A673 (cell line): ENCODE measurements around the gene ISY1. TPM values are rescaled to one million over a fixed set of nuclear protein-coding genes. Genes with fewer than 3 reads are reported as not detected.

Experiments used
- Bru-seq: library from RNA; stranded (reverse); fragments of 400-500 nt; gene quantifications from one replicate; lab custom pipeline; 2021; lab: Mats Ljungman, UMichigan
- BruChase-seq, 2 experiments: library from RNA; stranded (reverse); fragments of 400-500 nt; gene quantifications; one replicate each; lab custom pipeline; 2021; lab: Mats Ljungman, UMichigan
- BruUV-seq: library from RNA; stranded (reverse); fragments of 400-500 nt; replicated peaks from 2 replicates; lab custom pipeline; 2021; lab: Mats Ljungman, UMichigan
- CTCF ChIA-PET: fragments of 300-600 bp; sonication (Branson Sonifier 250); formaldehyde crosslinking; loops from one replicate; lab custom pipeline; 2022; ENCODE audit warnings: antibody characterized with exemption; lab: Charles Lee
- POLR2A ChIA-PET: fragments of 300-600 bp; sonication (Branson Sonifier 250); formaldehyde crosslinking; loops from one replicate; lab custom pipeline; 2022; ENCODE audit warnings: antibody characterized with exemption; ENCODE audit not compliant: low non-redundant PET; lab: Charles Lee
- DNase-seq: peaks from one replicate; pipeline ENCODE4 v3.0.0-alpha.2; 2015; ENCODE audit warnings: low spot score
- H3K27ac ChIP-seq: fragments of 200-600 bp; sonication (generic); 2 replicates; pipeline ENCODE4 v1.5.1; 2016; ENCODE audit warnings: mixed run types, low read depth, mild to moderate bottlenecking, mixed read lengths, antibody characterized with exemption, low read length; ENCODE audit not compliant: poor library complexity, severe bottlenecking
- H3K27me3 ChIP-seq: fragments of 200-600 bp; sonication (generic); replicated peaks from 2 replicates; pipeline ENCODE4 v1.6.1; 2017; ENCODE audit warnings: mixed run types, low read depth, mild to moderate bottlenecking, mixed read lengths, antibody characterized with exemption, low read length; ENCODE audit not compliant: insufficient read depth, poor library complexity
- H3K36me3 ChIP-seq: fragments of 200-600 bp; sonication (generic); 2 replicates; pipeline ENCODE4 v1.6.1; 2016; ENCODE audit warnings: mixed run types, mild to moderate bottlenecking, mixed read lengths, antibody characterized with exemption, low read length; ENCODE audit not compliant: insufficient read depth, poor library complexity, severe bottlenecking
- H3K4me1 ChIP-seq: fragments of 200-600 bp; sonication (generic); 2 replicates; pipeline ENCODE4 v1.6.1; 2017; ENCODE audit warnings: mixed run types, mild to moderate bottlenecking, mixed read lengths, antibody characterized with exemption, low read length; ENCODE audit not compliant: insufficient read depth, poor library complexity, severe bottlenecking
- H3K4me3 ChIP-seq: fragments of 200-600 bp; sonication (generic); 2 replicates; pipeline ENCODE4 v1.5.1; 2016; ENCODE audit warnings: low read depth, mixed run types, mild to moderate bottlenecking, mixed read lengths, low read length; ENCODE audit not compliant: poor library complexity, severe bottlenecking
- H3K9me3 ChIP-seq: fragments of 200-600 bp; sonication (generic); 2 replicates; pipeline ENCODE4 v1.6.1; 2016; ENCODE audit warnings: mixed run types, low read depth, mild to moderate bottlenecking, mixed read lengths, antibody characterized with exemption, low read length; ENCODE audit not compliant: poor library complexity, severe bottlenecking
- EZH2 ChIP-seq: fragments of 200-600 bp; sonication (generic); IDR thresholded peaks from 2 replicates; pipeline ENCODE4 v1.6.1; 2017; ENCODE audit warnings: borderline replicate concordance, low read depth, mild to moderate bottlenecking, mixed read lengths, antibody characterized with exemption, low read length; ENCODE audit not compliant: poor library complexity, severe bottlenecking
- intact Hi-C: fragments of 100-400 bp; cut with micrococcal nuclease; formaldehyde crosslinking; loops from one replicate; pipeline ENCODE4 v1.10.0; 2022; ENCODE audit not compliant: unreplicated experiment
- long read RNA-seq: library from polyadenylated mRNA; stranded (forward); transcript quantifications from one replicate; pipeline ENCODE4 v2.0.0, GENCODE V29; 2022
- total RNA-seq: library from RNA; stranded (reverse); gene quantifications from 2 replicates; pipeline ENCODE4 v1.2.3, GENCODE V29; 2021
- TF ChIP-seq, protein P1 (sequence below): fragments of 300-800, 200-600 bp; sonication (generic); conservative IDR thresholded peaks from 2 replicates; pipeline ENCODE4 v1.5.1; 2017; ENCODE audit warnings: low read depth, mild to moderate bottlenecking, antibody characterized with exemption, low read length, moderate library complexity, mixed read lengths

ISY1 gene
- 46.2 and 49.8 TPM in 2 replicates for total RNA-seq
- Bru-seq, nascent RNA, result percentile 69 among the genes with signal in this experiment
- percentile 84 among the genes with signal in this experiment for BruChase-seq, experiment 1, labeled RNA remaining after a 2-hour chase
- percentile 92 among the genes with signal in this experiment for BruChase-seq, experiment 2, labeled RNA remaining after a 6-hour chase
- long read RNA-seq, transcript ISY1-203 (11 exons, 3,842 nt), result major isoform, 84 of 93 reads
- long read RNA-seq, transcript ISY1-202 (11 exons, 988 nt), result minor isoform, 5 of 93 reads
- long read RNA-seq, partial matches to known transcripts, result 0 of 93 reads
- long read RNA-seq, other reads (novel, unspliced or antisense), result 1 of 93 reads

DNA sequence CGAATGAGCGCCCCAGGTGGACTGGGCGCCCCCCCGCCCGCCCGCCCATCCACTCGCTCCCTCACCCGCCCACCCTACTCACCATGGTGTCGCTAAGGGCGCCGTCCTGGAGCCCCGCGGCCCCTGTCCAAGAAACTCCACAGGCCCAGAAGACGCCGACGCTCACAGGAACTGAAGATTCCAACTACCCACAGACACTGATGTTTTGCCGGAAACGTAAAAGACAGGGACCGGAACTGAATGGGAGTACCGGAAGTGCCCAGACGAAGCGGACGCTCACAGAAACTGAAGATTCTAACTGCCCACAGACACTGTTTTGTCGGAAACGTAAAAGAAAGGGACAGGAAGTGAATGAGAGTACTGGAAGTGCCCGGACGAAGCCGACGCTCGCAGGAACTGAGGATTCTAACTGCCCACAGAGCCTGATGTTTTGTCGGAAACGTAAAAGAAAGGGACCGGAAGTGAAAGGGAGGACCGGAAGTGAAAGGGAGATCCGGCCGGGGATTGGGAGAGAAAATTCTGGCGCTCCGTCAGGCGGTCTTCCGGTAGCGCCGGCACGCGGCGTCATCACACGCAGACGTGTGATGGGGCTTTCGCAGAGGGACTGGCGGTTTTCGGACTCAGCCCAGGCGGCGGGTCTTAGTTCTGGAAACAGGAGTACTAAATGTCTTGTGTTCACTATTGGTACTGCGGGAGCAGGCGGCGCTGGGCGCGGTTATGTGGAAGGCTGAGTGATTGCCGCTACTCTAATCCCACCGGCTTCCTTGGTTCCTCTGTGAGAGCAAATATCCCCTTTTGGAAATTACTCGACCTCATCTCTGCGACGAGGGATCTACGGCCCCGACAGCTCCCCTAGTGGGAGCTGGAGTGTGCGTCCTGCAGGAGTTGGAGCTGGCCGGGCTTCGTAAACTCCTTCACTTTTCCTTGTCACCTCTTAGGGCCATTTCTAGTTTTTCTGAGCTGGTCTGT, at the start of gene ISY1:
TSS of gene ISY1 (minus strand) at position 173 of the 969 bp plus-strand sequence. CDS start at position 85, 88 bp downstream.
- peaks cover 26% of the 10 kb centered on the region for H3K36me3 ChIP-seq
- TF ChIP-seq EZH2, result no peak
- TF ChIP-seq, protein P1, sequence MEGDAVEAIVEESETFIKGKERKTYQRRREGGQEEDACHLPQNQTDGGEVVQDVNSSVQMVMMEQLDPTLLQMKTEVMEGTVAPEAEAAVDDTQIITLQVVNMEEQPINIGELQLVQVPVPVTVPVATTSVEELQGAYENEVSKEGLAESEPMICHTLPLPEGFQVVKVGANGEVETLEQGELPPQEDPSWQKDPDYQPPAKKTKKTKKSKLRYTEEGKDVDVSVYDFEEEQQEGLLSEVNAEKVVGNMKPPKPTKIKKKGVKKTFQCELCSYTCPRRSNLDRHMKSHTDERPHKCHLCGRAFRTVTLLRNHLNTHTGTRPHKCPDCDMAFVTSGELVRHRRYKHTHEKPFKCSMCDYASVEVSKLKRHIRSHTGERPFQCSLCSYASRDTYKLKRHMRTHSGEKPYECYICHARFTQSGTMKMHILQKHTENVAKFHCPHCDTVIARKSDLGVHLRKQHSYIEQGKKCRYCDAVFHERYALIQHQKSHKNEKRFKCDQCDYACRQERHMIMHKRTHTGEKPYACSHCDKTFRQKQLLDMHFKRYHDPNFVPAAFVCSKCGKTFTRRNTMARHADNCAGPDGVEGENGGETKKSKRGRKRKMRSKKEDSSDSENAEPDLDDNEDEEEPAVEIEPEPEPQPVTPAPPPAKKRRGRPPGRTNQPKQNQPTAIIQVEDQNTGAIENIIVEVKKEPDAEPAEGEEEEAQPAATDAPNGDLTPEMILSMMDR, result peak; percentile 80
- TSS peak; percentile 94 for BruUV-seq
- CTCF ChIA-PET, result interaction anchor here (0.6 to 1.4 kb wide), 3 partner anchors 24 to 191 kb away, joined by 3 to 5 read pairs (median 5); partner anchors contain the start of gene RAB43
- intact Hi-C loops, result no loop called here
- DNase-seq, result peak; percentile 98
- H3K27ac ChIP-seq, result peak within 1 kb of the TSS; percentile 99
- peak within 1 kb of the TSS; percentile 76 for H3K4me3 ChIP-seq
- H3K4me1 ChIP-seq, result peaks cover 10% of the 10 kb centered on the region
- H3K27me3 ChIP-seq, result no peaks in the 10 kb centered on the region
- POLR2A ChIA-PET, result no interaction called here
- H3K9me3 ChIP-seq, result no peaks in the 10 kb centered on the region

DNA sequence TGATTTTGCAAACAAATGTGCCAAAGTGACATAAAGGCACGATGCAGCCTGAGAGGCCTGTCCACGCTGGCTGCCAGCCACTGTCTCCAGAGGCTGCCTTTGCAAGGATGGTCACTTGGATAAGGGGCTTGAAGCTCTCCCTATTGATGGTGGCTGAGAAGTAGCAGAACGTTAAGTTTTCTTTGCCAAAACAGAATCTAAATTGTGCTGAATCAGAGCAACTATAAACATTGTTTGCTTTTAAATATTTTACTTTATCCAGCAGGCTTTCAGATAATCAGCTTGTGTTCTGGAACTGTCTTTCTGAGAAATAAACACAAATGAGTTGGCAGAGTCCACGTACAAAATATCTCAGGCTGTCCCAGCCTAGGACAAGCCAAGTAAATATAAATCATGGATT, 46.6 kb upstream of the ISY1 start:
- no peak overlapping the region for H3K27ac ChIP-seq
- TF ChIP-seq EZH2, result no peak
- TF ChIP-seq, protein P1, result no peak
- no peak overlapping the region for H3K4me3 ChIP-seq
- H3K9me3 ChIP-seq, result no peaks in the 10 kb centered on the region
- peaks cover 8% of the 10 kb centered on the region for H3K4me1 ChIP-seq
- no TSS peak for BruUV-seq
- DNase-seq, result no peak
- H3K27me3 ChIP-seq, result no peaks in the 10 kb centered on the region
- H3K36me3 ChIP-seq, result no peaks in the 10 kb centered on the region
- intact Hi-C loops, result no loop called here
- ChIA-PET CTCF (no interaction called here), POLR2A (interaction anchor here (0.7 kb wide), 1 partner anchor 17 kb away, joined by 4 read pairs; no protein-coding TSS in a partner anchor)

DNA sequence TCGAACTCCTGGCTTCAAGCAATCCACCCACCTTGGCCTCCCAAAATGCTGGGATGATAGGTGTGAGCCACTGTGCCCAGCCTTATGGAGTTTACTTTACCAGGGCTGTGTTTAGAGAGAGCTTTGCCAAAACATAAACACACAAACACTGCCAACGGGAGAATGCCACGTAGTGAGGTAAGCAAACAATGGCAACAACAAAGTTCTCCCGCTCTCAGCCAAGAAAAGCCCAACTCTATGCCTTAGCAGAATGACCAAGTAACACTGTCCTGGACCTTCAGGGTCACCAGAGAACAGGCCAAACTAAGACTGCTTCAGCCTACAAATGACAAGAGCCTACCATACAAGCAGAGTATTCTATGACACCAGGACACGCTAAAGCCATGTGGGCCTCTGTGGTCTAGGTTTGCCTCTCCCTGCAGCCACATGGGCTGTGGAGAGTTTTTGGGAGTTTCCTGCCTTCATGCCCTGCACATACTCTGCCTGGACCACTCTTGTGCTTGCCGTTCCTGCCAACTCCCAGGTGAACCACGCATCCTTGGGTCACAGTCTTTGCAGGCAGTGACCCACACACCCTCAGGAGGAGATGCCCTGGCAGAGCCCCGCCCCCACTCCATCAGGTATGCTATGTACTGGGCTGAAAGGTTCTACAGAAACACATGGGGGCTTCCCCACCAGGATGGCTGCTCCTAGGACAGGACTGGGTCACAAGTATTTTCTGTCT, 44.4 kb upstream of the ISY1 start:
- Histone ChIP-seq H3K4me3 (no peak overlapping the region), H3K9me3 (no peaks in the 10 kb centered on the region), H3K27ac (no peak overlapping the region), H3K27me3 (no peaks in the 10 kb centered on the region), H3K4me1 (no peaks in the 10 kb centered on the region), H3K36me3 (no peaks in the 10 kb centered on the region)
- DNase-seq, result no peak
- POLR2A ChIA-PET, result no interaction called here
- no TSS peak for BruUV-seq
- intact Hi-C loops, result no loop called here
- CTCF ChIA-PET, result interaction anchor here (0.7 kb wide), 1 partner anchor 187 kb away, joined by 3 read pairs; no protein-coding TSS in a partner anchor
- TF ChIP-seq, protein P1, result no peak
